ENCODE measurements around the gene TMEM184B. TPM values are rescaled to one million over a fixed set of nuclear protein-coding genes. Genes with fewer than 3 reads are reported as not detected.

Gene TMEM184B
- total RNA-seq, 1 donor from 2014 or later = 60.3 TPM

DNA sequence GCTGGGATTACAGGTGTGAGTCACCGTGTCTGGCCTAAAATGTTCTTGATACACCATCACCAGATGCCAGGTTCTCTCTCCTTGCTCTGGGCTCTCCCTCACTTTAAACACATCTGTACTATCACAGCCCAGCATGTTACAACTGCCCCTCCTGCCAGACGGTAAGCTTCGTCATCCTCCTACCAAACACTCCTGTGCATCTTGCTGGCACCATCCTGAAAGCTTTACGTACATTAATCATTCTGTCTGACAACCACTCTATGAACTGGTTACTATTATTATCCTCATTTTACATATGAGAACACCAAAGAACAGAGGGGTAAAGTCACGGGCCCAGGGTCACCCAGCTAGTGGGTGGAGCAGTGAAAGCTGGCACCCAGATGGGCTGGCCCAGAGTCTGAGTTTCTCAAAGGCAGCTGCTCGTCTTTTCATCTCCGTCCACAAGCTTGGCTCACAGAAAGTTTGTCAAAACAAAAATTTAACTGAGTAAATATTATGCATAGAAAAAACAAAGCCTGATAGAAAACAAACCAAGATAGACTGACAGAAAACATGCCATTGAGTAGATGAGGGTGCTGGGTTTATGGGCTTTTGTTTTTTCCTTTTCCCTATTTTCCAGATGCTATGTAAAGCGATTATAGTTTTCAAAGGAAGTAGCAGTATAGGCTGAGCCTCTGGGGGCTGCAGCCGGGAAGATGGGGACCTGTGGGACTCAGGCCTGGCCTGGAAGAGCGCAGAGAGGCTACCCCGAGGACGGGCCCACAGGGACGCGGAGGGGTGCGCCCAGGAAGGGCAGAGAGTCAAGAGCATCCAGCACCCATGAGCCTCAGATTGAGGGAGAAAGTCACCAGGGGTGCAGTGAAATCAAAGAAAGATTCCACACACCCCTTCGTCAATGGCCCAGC is 100.6 kb downstream of the TMEM184B start:
- peaks cover 12% of the 10 kb centered on the region for H3K4me1 Mint-ChIP-seq
- no peaks in the 10 kb centered on the region for H3K9me3 Mint-ChIP-seq
- peaks cover 2% of the 10 kb centered on the region for H3K36me3 Mint-ChIP-seq (ENCODE audit: low read depth)
- DNase-seq (ENCODE audit: low read depth, low spot score) = no peak
- no peak overlapping the region for H3K4me3 Mint-ChIP-seq
- H3K27ac Mint-ChIP-seq (ENCODE audit: unreplicated experiment) = no peak overlapping the region
- no peaks in the 10 kb centered on the region for H3K27me3 Mint-ChIP-seq (ENCODE audit: low read depth)
- no peak for TF ChIP-seq CTCF (conservative IDR thresholded peaks at IDR 0.05)

DNA sequence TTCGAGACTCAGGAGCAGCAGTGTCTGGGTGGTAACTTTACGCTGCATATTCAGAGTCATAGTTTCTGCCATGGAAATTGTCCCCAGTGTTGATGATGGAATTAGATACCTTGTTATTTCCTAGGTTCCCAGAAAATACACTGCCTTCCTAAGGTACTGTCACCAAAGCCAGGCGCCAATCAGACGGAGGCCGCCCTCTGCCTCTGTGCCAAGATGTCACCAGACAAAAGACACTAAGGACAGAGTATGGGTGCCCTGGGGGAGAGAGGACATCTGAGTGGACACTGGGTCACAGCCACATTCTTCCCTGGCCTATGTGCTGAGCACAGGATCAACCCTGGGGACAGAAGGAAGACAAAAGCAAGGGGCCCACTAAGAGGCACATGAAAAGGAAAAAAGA is 102.3 kb downstream of the TMEM184B start:
- Mint-ChIP-seq H3K27ac (ENCODE audit: unreplicated experiment) (peak overlapping the region; percentile 57), H3K4me3 (no peak overlapping the region), H3K9me3 (no peaks in the 10 kb centered on the region), H3K36me3 (ENCODE audit: low read depth) (peaks cover 2% of the 10 kb centered on the region), H3K4me1 (peaks cover 12% of the 10 kb centered on the region), H3K27me3 (ENCODE audit: low read depth) (no peaks in the 10 kb centered on the region)
- no peak for DNase-seq (ENCODE audit: low read depth, low spot score)
- no peak for TF ChIP-seq CTCF (conservative IDR thresholded peaks at IDR 0.05)

Other genes with a start within 250 kb of the TMEM184B start
- gene PICK1, start 215.6 kb downstream of the TMEM184B start, total RNA-seq = 20.1 and 24.0 TPM in 2 replicates
- 0.26 TPM in 1 of 2 replicates, not detected in the other for gene SLC16A8, start 188.8 kb downstream of the TMEM184B start, total RNA-seq
- gene BAIAP2L2, start 162.3 kb downstream of the TMEM184B start, total RNA-seq = 0.51 and 0.52 TPM in 2 replicates
- 11.0 and 14.6 TPM in 2 replicates for gene PLA2G6, start 91.2 kb downstream of the TMEM184B start, total RNA-seq
- 3.9 and 5.4 TPM in 2 replicates for gene MAFF, start 71.0 kb downstream of the TMEM184B start, total RNA-seq
- gene CSNK1E, start 44.4 kb upstream of the TMEM184B start, total RNA-seq = 243 and 250 TPM in 2 replicates
- 4.0 and 4.4 TPM in 2 replicates for gene KCNJ4, start 182.2 kb upstream of the TMEM184B start, total RNA-seq
- gene KDELR3, start 195.1 kb upstream of the TMEM184B start, total RNA-seq = 5.1 and 5.3 TPM in 2 replicates
- 485 and 500 TPM in 2 replicates for gene DDX17, start 233.3 kb upstream of the TMEM184B start, total RNA-seq

Data from neural crest cell (in vitro differentiated cells).